Fibroblast of lung (primary cell): ENCODE data around the gene RSPH9. TPM values are rescaled to one million over a fixed set of nuclear protein-coding genes. Genes with fewer than 3 reads are reported as not detected.

Source experiments
- DNase-seq, 2 donors: peaks; one replicate each; pipeline versions ENCODE4 v3.0.0 to v3.0.0-alpha.2; 2010; ENCODE audit warnings: low read depth in 2 of 2
- H2AFZ ChIP-seq: 2 replicates; pipeline ENCODE4 v1.5.1; 2012; ENCODE audit warnings: low read length, control low read depth, inconsistent platforms
- H3K27ac ChIP-seq: 2 replicates; pipeline ENCODE4 v1.5.1; 2011; ENCODE audit warnings: low read length, control low read depth; ENCODE audit not compliant: insufficient read depth
- H3K27me3 ChIP-seq: 2 replicates; pipeline ENCODE4 v1.5.1; 2011; ENCODE audit warnings: mild to moderate bottlenecking, low read length; ENCODE audit not compliant: control insufficient read depth, insufficient read depth
- H3K36me3 ChIP-seq: 2 replicates; pipeline ENCODE4 v1.5.1; 2011; ENCODE audit warnings: low read length; ENCODE audit not compliant: control insufficient read depth, insufficient read depth
- H3K4me1 ChIP-seq: 2 replicates; pipeline ENCODE4 v1.5.1; 2011; ENCODE audit warnings: low read length; ENCODE audit not compliant: control insufficient read depth, insufficient read depth; ENCODE audit errors: extremely low read depth
- H3K4me2 ChIP-seq: 2 replicates; pipeline ENCODE4 v1.5.1; 2011; ENCODE audit warnings: low read length, control low read depth; ENCODE audit not compliant: insufficient read depth; ENCODE audit errors: extremely low read depth
- H3K4me3 ChIP-seq, 4 experiments: fragments of 200-600 bp in 1 of 4; sonication (generic) in 1 of 4; replicated peaks in 1 of 4; 2 replicates each; pipeline ENCODE4 v1.5.1; 2011 to 2016; ENCODE audit warnings: low read length in 4 of 4, low read depth in 3 of 4, mild to moderate bottlenecking in 3 of 4, control low read depth in 2 of 4, inconsistent platforms in 1 of 4, mixed read lengths in 1 of 4; ENCODE audit not compliant: insufficient read depth in 1 of 4; ENCODE audit errors: control extremely low read depth in 1 of 4
- H3K79me2 ChIP-seq: 2 replicates; pipeline ENCODE4 v1.5.1; 2012; ENCODE audit warnings: mild to moderate bottlenecking, low read length, inconsistent platforms; ENCODE audit not compliant: control insufficient read depth, insufficient read depth
- H3K9ac ChIP-seq: 2 replicates; pipeline ENCODE4 v1.5.1; 2011; ENCODE audit warnings: mild to moderate bottlenecking, low read length, control low read depth; ENCODE audit not compliant: insufficient read depth
- H3K9me3 ChIP-seq: 2 replicates; pipeline ENCODE4 v1.5.1; 2012; ENCODE audit warnings: low read depth, low read length; ENCODE audit not compliant: control insufficient read depth, insufficient read depth
- H4K20me1 ChIP-seq: 2 replicates; pipeline ENCODE4 v1.5.1; 2011; ENCODE audit warnings: low read length; ENCODE audit not compliant: control insufficient read depth, insufficient read depth; ENCODE audit errors: extremely low read depth
- CTCF ChIP-seq, 2 donors: IDR thresholded peaks in 1 of 2; conservative IDR thresholded peaks in 1 of 2; 1 replicate in 1 of 2; 2 replicates in 1 of 2; pipeline ENCODE4 v1.5.1; 2011 to 2012; ENCODE audit warnings: low read length in 2 of 2, control low read depth in 1 of 2, inconsistent platforms in 1 of 2, low read depth in 1 of 2, mild to moderate bottlenecking in 1 of 2
- EZH2 ChIP-seq: IDR thresholded peaks from 2 replicates; pipeline ENCODE4 v1.5.1; 2012; ENCODE audit warnings: low read length, control low read depth, mild to moderate bottlenecking; ENCODE audit errors: missing control alignments
- polyA plus RNA-seq, 2 donors: library from polyadenylated mRNA; depleted of rRNA in 1 of 2; stranded (reverse) in 1 of 2; unstranded in 1 of 2; fragments of >200 nt; gene quantifications; 2 replicates each; pipeline ENCODE4 v1.2.1, GENCODE V29; 2011 to 2012; ENCODE audit warnings: missing spikeins in 1 of 2
- total RNA-seq: library from RNA; depleted of rRNA; stranded (reverse); fragments of >200 nt; gene quantifications from 2 replicates; pipeline ENCODE4 v1.2.1, GENCODE V29; 2014

The RSPH9 gene
- total and polyA plus RNA-seq, 2 donors (not counting 1 experiment from before 2014, with no cell fraction given): 0.87 to 1.7 TPM

DNA sequence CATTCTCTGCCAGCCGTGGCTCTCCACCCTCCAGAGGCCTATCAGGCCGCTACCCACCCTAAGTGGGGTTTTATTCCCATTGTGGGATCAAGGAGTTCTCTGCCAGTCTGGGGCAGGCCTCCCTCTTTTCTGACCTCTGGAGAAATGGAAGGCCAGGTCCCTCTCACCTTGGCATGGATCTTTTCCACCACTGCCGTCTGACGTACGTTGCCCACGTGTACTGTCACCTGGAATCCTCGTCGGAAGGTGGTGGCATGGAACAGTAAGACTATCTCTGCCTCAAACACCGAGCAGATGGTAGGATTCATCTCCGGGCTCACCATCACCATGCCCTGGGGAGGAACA is 23.0 kb upstream of the RSPH9 start:
- TF ChIP-seq EZH2 (no peak), CTCF (conservative IDR thresholded peaks at IDR 0.05 in 1 of 2, IDR thresholded peaks at IDR 0.05 in 1 of 2; ENCODE audit: low read depth in 1 of 2, low read length in 2 of 2) (no peak)
- Histone ChIP-seq H3K9me3 (no peaks in the 10 kb centered on the region), H3K4me1 (peaks cover 1% of the 10 kb centered on the region), H3K27me3 (no peaks in the 10 kb centered on the region), H2AFZ (no peak overlapping the region), H4K20me1 (no peaks in the 10 kb centered on the region), H3K79me2 (peaks cover 11% of the 10 kb centered on the region), H3K36me3 (peaks cover 42% of the 10 kb centered on the region), H3K4me2 (no peak overlapping the region), H3K4me3 (no peak overlapping the region), H3K27ac (no peak overlapping the region), H3K9ac (no peak overlapping the region)
- DNase-seq: no peak

DNA sequence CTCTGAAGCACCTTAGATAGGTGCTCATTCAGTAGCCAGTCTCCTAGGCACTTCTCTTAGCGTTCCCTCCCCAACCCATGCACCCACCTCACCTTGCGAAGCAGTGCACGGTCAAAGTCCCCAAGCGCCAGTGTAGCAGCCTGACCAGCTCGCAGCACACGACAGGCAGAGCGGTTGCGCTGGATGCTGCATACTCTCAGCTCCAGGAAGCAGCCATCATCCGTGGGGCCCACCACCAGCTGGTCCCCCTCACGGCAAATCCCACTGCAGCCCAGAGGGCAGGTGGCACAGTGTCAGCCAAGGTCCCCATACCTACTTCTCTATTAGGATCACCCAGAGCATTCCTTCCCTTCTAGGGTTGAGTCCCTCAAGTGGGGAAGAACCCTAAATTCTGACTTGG is 22.3 kb upstream of the RSPH9 start:
- Histone ChIP-seq H3K79me2 (peaks cover 18% of the 10 kb centered on the region), H3K36me3 (peaks cover 40% of the 10 kb centered on the region), H3K27me3 (no peaks in the 10 kb centered on the region), H3K4me2 (no peak overlapping the region), H3K27ac (no peak overlapping the region), H2AFZ (no peak overlapping the region), H3K4me1 (peaks cover 7% of the 10 kb centered on the region), H4K20me1 (no peaks in the 10 kb centered on the region), H3K9ac (no peak overlapping the region), H3K4me3 (no peak overlapping the region), H3K9me3 (no peaks in the 10 kb centered on the region)
- DNase-seq: no peak
- TF ChIP-seq EZH2 (no peak), CTCF (conservative IDR thresholded peaks at IDR 0.05 in 1 of 2, IDR thresholded peaks at IDR 0.05 in 1 of 2; ENCODE audit: low read depth in 1 of 2, low read length in 2 of 2) (no peak)

- Histone ChIP-seq H3K9ac (no peak overlapping the region), H3K4me1 (peaks cover 11% of the 10 kb centered on the region), H3K4me3 (no peak overlapping the region), H2AFZ (no peak overlapping the region), H4K20me1 (no peaks in the 10 kb centered on the region), H3K4me2 (no peak overlapping the region), H3K27ac (no peak overlapping the region), H3K36me3 (peaks cover 40% of the 10 kb centered on the region), H3K9me3 (no peaks in the 10 kb centered on the region), H3K27me3 (no peaks in the 10 kb centered on the region), H3K79me2 (peaks cover 29% of the 10 kb centered on the region)
- no peak for DNase-seq
- TF ChIP-seq EZH2: no peak
- no peak for TF ChIP-seq CTCF (conservative IDR thresholded peaks at IDR 0.05 in 1 of 2, IDR thresholded peaks at IDR 0.05 in 1 of 2; ENCODE audit: low read depth in 1 of 2, low read length in 2 of 2)
Measured at GRCh38 chr6:43623880-43624785, 20.7 kb upstream of the RSPH9 start.
